Neuronal stem cell (in vitro differentiated cells): Measurements from ENCODE around the gene MACROD2.

ENCODE experiments used
- DNase-seq: peaks from one replicate; pipeline ENCODE4 v3.0.0-alpha.2; 2013; ENCODE audit warnings: low spot score
- H2AFZ ChIP-seq: one replicate; pipeline ENCODE4 v1.6.1; 2013; ENCODE audit warnings: mild to moderate bottlenecking, low read length, inconsistent platforms
- H2AK5ac ChIP-seq: 2 replicates; pipeline ENCODE4 v1.6.1; 2013; ENCODE audit warnings: low read depth, mild to moderate bottlenecking, inconsistent platforms, low read length, moderate library complexity, mixed read lengths
- H2BK120ac ChIP-seq: 2 replicates; pipeline ENCODE4 v1.6.1; 2013; ENCODE audit warnings: low read depth, mild to moderate bottlenecking, inconsistent platforms, low read length, moderate library complexity, mixed read lengths
- H2BK12ac ChIP-seq: one replicate; pipeline ENCODE4 v1.6.1; 2013; ENCODE audit warnings: low read length, inconsistent platforms
- H2BK15ac ChIP-seq: 2 replicates; pipeline ENCODE4 v1.6.1; 2013; ENCODE audit warnings: mild to moderate bottlenecking, low read length, inconsistent platforms, mixed read lengths
- H2BK5ac ChIP-seq: one replicate; pipeline ENCODE4 v1.6.1; 2013; ENCODE audit warnings: inconsistent platforms, mild to moderate bottlenecking, low read length, moderate library complexity
- H3K14ac ChIP-seq: one replicate; pipeline ENCODE4 v1.6.1; 2013; ENCODE audit warnings: low read length, inconsistent platforms
- H3K18ac ChIP-seq: 2 replicates; pipeline ENCODE4 v1.6.1; 2013; ENCODE audit warnings: low read length, inconsistent platforms
- H3K23ac ChIP-seq: 2 replicates; pipeline ENCODE4 v1.6.1; 2013; ENCODE audit warnings: low read depth, mild to moderate bottlenecking, mixed read lengths, low read length, inconsistent platforms; ENCODE audit not compliant: poor library complexity
- H3K27ac ChIP-seq: replicated peaks from 3 replicates; pipeline ENCODE4 v1.5.1; 2013; ENCODE audit warnings: low read length, inconsistent platforms
- H3K27me3 ChIP-seq, 3 experiments: 2 replicates each; pipeline ENCODE4 v1.6.1; 2013; ENCODE audit warnings: low read length in 3 of 3, mild to moderate bottlenecking in 2 of 3, inconsistent platforms in 1 of 3, low read depth in 1 of 3, mixed read lengths in 1 of 3, moderate library complexity in 1 of 3; ENCODE audit not compliant: control insufficient read depth in 3 of 3, insufficient read depth in 3 of 3
- H3K36me3 ChIP-seq, 2 donors: replicated peaks in 1 of 2; 2 replicates each; pipeline ENCODE4 v1.6.1; 2013; ENCODE audit warnings: low read length in 2 of 2; ENCODE audit not compliant: control insufficient read depth in 2 of 2, insufficient read depth in 2 of 2
- H3K4ac ChIP-seq: 2 replicates; pipeline ENCODE4 v1.6.1; 2013; ENCODE audit warnings: inconsistent platforms, mild to moderate bottlenecking, low read length, moderate library complexity
- H3K4me1 ChIP-seq, 2 donors: 1 replicate in 1 of 2; 2 replicates in 1 of 2; pipeline ENCODE4 v1.6.1; 2013; ENCODE audit warnings: low read length in 2 of 2, low read depth in 1 of 2; ENCODE audit not compliant: control insufficient read depth in 2 of 2, insufficient read depth in 1 of 2
- H3K4me2 ChIP-seq: one replicate; pipeline ENCODE4 v1.6.1; 2013; ENCODE audit warnings: mild to moderate bottlenecking, low read length, inconsistent platforms; ENCODE audit not compliant: insufficient read depth, poor library complexity, severe bottlenecking
- H3K4me3 ChIP-seq, 2 donors: 2 replicates each; pipeline ENCODE4 v1.5.1; 2013; ENCODE audit warnings: low read length in 2 of 2, mild to moderate bottlenecking in 2 of 2, inconsistent platforms in 1 of 2, moderate library complexity in 1 of 2
- H3K79me1 ChIP-seq: one replicate; pipeline ENCODE4 v1.6.1; 2013; ENCODE audit warnings: low read depth, mild to moderate bottlenecking, inconsistent platforms, low read length, moderate library complexity
- H3K9ac ChIP-seq: one replicate; pipeline ENCODE4 v1.6.1; 2013; ENCODE audit warnings: mild to moderate bottlenecking, low read depth, low read length, inconsistent platforms; ENCODE audit not compliant: poor library complexity
- H3K9me3 ChIP-seq, 2 donors: replicated peaks in 1 of 2; 2 replicates each; pipeline versions ENCODE3 to v1.6.1; 2013; ENCODE audit warnings: low read length in 2 of 2, mild to moderate bottlenecking in 2 of 2, inconsistent platforms in 1 of 2, low read depth in 1 of 2, mixed read lengths in 1 of 2, moderate library complexity in 1 of 2; ENCODE audit not compliant: control insufficient read depth in 2 of 2, insufficient read depth in 1 of 2
- H4K8ac ChIP-seq: one replicate; pipeline ENCODE4 v1.6.1; 2013; ENCODE audit warnings: low read depth, mild to moderate bottlenecking, inconsistent platforms, low read length, moderate library complexity
- H4K91ac ChIP-seq: one replicate; pipeline ENCODE4 v1.6.1; 2013; ENCODE audit warnings: low read length, low read depth, mild to moderate bottlenecking, inconsistent platforms; ENCODE audit not compliant: poor library complexity
- WGBS, 2 donors: extraction: QIAGEN DNeasy Blood & Tissue Kit; methylation state at CpG; one replicate each; pipeline ENCODE4 v1.1.7; 2013; ENCODE audit warnings: missing lambda C conversion rate in 2 of 2, mixed read lengths in 1 of 2; ENCODE audit not compliant: insufficient read length in 2 of 2, insufficient replicate concordance in 1 of 2; ENCODE audit errors: extremely low coverage in 2 of 2; 5-methylcytosine and 5-hydroxymethylcytosine counted together

The MACROD2 gene

DNA sequence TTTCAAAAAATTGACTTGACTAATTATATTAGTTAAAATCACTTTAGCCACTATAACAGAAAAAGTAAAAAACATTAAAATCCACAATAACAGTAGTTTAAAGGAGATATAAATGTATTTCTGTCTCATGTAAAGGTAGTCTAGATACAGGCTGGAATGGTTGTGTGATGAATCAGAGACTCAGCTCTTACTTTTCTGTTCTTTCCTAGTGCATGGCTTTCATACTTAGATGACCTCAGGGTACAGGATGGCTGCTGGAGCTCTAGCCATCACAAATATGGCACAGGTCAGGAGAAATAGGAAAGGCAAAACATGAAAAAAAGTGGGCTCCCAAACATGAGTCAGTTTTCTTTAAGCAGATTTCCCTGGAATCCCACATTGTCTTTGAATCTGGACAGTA is 499.8 kb downstream of the MACROD2 start:
- Histone ChIP-seq H4K8ac (no peak overlapping the region), H3K14ac (no peak overlapping the region), H2BK5ac (no peak overlapping the region), H3K4me2 (no peak overlapping the region), H3K18ac (no peak overlapping the region), H3K79me1 (no peaks in the 10 kb centered on the region), H2AK5ac (no peak overlapping the region), H3K27me3 (no peaks in the 10 kb centered on the region), H3K4ac (no peak overlapping the region), H3K9ac (no peak overlapping the region), H3K4me1 (peaks cover 5 to 13% of the 10 kb centered on the region in 2 donors), H2BK15ac (no peak overlapping the region), H3K9me3 (no peaks in the 10 kb centered on the region), H3K23ac (no peak overlapping the region), H3K4me3 (no peak overlapping the region), H3K27ac (no peak overlapping the region), H2BK120ac (no peak overlapping the region), H2AFZ (no peak overlapping the region), H2BK12ac (no peak overlapping the region), H4K91ac (no peak overlapping the region), H3K36me3 (no peaks in the 10 kb centered on the region)
- no peak for DNase-seq

DNA sequence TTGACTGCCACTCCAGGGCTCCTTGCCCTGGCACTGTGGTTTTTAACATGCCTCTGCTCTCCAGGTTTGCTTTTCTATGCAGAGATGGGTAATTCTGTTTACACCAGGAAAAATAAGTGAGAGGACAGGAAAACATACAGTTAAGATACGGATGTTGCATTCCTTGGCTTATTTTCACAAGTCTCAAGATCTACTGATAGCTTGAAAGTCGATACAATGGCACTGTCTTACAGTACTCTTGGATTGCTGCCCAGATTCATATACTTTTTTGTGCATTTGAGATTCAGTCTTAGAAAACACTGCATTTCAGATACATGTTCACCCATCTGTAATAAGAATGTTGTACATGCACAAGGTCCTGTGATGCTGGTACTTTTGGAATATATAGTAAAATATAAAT is 501.7 kb downstream of the MACROD2 start:
- Histone ChIP-seq H2AK5ac (no peak overlapping the region), H2AFZ (no peak overlapping the region), H2BK12ac (no peak overlapping the region), H3K9me3 (no peaks in the 10 kb centered on the region), H4K8ac (no peak overlapping the region), H3K9ac (no peak overlapping the region), H3K79me1 (no peaks in the 10 kb centered on the region), H2BK15ac (no peak overlapping the region), H3K4me3 (no peak overlapping the region), H3K27ac (no peak overlapping the region), H3K4me1 (peaks cover 5 to 13% of the 10 kb centered on the region in 2 donors), H3K36me3 (no peaks in the 10 kb centered on the region), H3K27me3 (no peaks in the 10 kb centered on the region), H3K4me2 (no peak overlapping the region), H3K18ac (no peak overlapping the region), H2BK5ac (no peak overlapping the region), H3K23ac (no peak overlapping the region), H4K91ac (no peak overlapping the region), H2BK120ac (no peak overlapping the region), H3K14ac (no peak overlapping the region), H3K4ac (no peak overlapping the region)
- DNase-seq = no peak
- no CpG with 5 or more reads among the region's 2 CpGs for WGBS, 2 donors

DNA sequence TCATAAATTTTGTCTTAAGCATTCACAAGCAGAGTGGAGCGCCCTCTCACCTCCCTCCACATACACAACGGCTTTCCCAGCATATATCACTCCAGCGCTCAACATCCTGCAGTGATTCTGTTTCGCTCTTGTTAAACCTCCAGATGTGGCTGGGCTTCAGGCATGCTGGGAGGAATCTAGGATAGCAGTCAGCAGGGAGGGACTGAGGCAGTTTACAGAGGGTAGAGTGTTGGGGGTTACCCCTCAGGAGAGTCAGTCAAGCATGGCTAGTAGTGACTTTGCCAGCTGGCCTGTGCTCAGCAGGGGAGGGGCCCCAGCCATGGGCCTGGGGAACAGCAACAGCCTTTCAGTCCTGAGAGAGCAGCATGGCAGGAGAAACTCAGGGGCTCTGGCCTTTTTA is 503.5 kb downstream of the MACROD2 start:
- Histone ChIP-seq H2AK5ac (no peak overlapping the region), H2AFZ (peak overlapping the region; percentile 76), H3K18ac (no peak overlapping the region), H3K27me3 (no peaks in the 10 kb centered on the region), H3K9me3 (no peaks in the 10 kb centered on the region), H3K23ac (no peak overlapping the region), H2BK15ac (no peak overlapping the region), H3K14ac (no peak overlapping the region), H3K27ac (no peak overlapping the region), H3K79me1 (no peaks in the 10 kb centered on the region), H3K4me3 (no peak overlapping the region), H2BK5ac (no peak overlapping the region), H2BK12ac (no peak overlapping the region), H4K8ac (no peak overlapping the region), H3K4ac (no peak overlapping the region), H3K4me1 (peaks cover 5 to 13% of the 10 kb centered on the region in 2 donors), H3K9ac (peak overlapping the region; percentile 7), H3K4me2 (no peak overlapping the region), H2BK120ac (no peak overlapping the region), H3K36me3 (no peaks in the 10 kb centered on the region), H4K91ac (no peak overlapping the region)
- peak; percentile 9 for DNase-seq
- WGBS, 2 donors = no CpG with 5 or more reads among the region's 4 CpGs

DNA sequence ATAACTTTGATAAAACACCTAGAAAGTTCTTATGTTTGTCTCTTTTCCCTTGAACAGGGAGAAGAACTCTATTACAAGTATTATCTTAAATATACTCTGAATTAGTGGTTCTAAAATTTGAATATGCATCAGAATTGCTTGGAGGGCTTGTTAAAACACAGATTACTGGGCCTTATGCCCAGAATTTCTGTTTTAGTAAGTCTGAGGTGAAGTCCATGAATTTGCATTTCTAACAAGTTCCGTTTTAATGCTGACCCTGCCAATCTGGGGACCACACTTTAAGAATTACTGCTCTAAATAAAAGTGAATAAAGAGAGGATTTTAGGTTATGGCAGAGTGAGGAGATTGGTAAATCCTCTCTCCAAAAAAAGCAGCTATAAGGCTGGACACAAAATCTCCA is 510.2 kb downstream of the MACROD2 start:
- no peak overlapping the region for H2AK5ac ChIP-seq
- no peaks in the 10 kb centered on the region for H3K79me1 ChIP-seq
- H3K14ac ChIP-seq = no peak overlapping the region
- H4K91ac ChIP-seq = no peak overlapping the region
- DNase-seq = no peak
- no peak overlapping the region for H3K23ac ChIP-seq
- H3K4me2 ChIP-seq = no peak overlapping the region
- no peaks in the 10 kb centered on the region for H3K36me3 ChIP-seq
- no peak overlapping the region for H3K9ac ChIP-seq
- no peak overlapping the region for H3K18ac ChIP-seq
- H4K8ac ChIP-seq = no peak overlapping the region
- H2BK5ac ChIP-seq = no peak overlapping the region
- H3K27ac ChIP-seq = no peak overlapping the region
- H3K4me3 ChIP-seq = no peak overlapping the region
- no peak overlapping the region for H2BK120ac ChIP-seq
- H2BK12ac ChIP-seq = no peak overlapping the region
- H3K4ac ChIP-seq = no peak overlapping the region
- H2AFZ ChIP-seq = no peak overlapping the region
- no peak overlapping the region for H2BK15ac ChIP-seq
- no peaks in the 10 kb centered on the region for H3K4me1 ChIP-seq
- WGBS, 2 donors = no CpG with 5 or more reads among the region's 1 CpG
- peaks cover 0 to 16% of the 10 kb centered on the region in 2 donors for H3K9me3 ChIP-seq
- no peaks in the 10 kb centered on the region for H3K27me3 ChIP-seq
